ENCODE measurements around the gene PGGHG. TPM values are rescaled to one million over a fixed set of nuclear protein-coding genes. Genes with fewer than 3 reads are reported as not detected.
"Not testable (repeated sequence)": the region's sequence is repeated elsewhere in the genome, so short reads cannot be mapped to it uniquely, and the experiment has no call there.

PGGHG gene
- total RNA-seq, 1 experiment from 2014 or later: 9.5 TPM

DNA sequence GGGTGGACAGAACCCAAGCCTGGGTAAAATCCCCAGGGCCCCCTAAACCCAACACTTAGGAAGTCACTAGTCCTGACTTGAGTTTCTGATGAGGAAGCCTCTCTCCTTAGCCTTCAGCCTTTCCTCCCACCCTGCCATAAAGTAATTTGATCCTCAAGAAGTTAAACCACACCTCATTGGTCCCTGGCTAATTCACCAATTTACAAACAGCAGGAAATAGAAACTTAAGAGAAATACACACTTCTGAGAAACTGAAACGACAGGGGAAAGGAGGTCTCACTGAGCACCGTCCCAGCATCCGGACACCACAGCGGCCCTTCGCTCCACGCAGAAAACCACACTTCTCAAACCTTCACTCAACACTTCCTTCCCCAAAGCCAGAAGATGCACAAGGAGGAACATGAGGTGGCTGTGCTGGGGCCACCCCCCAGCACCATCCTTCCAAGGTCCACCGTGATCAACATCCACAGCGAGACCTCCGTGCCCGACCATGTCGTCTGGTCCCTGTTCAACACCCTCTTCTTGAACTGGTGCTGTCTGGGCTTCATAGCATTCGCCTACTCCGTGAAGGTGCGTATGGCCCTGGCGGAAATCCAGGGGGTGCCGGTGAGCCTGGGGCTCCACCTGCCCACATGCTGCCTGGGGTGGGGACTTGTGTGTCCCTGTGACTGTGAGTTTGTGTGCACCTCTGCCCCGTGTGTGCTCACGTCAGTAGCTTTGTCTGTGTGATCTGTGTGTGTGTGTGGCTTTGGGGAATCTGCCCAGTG, 25.0 kb downstream of the PGGHG start, which contains the start of gene IFITM1:
TSS of gene IFITM1 (plus strand) at position 254 of the 767 bp plus-strand sequence. CDS start at position 385, 131 bp downstream.
- CTCF ChIA-PET: no interaction called here
- no peak for DNase-seq
- Mint-ChIP-seq H3K27me3 (ENCODE audit: unreplicated experiment) (peaks cover 66% of the 10 kb centered on the region), H3K27ac (ENCODE audit: unreplicated experiment) (no peak within 1 kb of the TSS), H3K4me1 (ENCODE audit: low read depth, unreplicated experiment) (peaks cover 20% of the 10 kb centered on the region), H3K36me3 (ENCODE audit: insufficient read depth, unreplicated experiment) (no peaks in the 10 kb centered on the region), H3K4me3 (ENCODE audit: low read depth, unreplicated experiment) (peak within 1 kb of the TSS; percentile 66), H3K9me3 (ENCODE audit: low read depth, unreplicated experiment) (no peaks in the 10 kb centered on the region)
- intact Hi-C loops (cut with micrococcal nuclease; ENCODE audit: unreplicated experiment): no loop called here
- BruUV-seq (replicated peaks): TSS peak; percentile 95
- TF ChIP-seq, protein P1, sequence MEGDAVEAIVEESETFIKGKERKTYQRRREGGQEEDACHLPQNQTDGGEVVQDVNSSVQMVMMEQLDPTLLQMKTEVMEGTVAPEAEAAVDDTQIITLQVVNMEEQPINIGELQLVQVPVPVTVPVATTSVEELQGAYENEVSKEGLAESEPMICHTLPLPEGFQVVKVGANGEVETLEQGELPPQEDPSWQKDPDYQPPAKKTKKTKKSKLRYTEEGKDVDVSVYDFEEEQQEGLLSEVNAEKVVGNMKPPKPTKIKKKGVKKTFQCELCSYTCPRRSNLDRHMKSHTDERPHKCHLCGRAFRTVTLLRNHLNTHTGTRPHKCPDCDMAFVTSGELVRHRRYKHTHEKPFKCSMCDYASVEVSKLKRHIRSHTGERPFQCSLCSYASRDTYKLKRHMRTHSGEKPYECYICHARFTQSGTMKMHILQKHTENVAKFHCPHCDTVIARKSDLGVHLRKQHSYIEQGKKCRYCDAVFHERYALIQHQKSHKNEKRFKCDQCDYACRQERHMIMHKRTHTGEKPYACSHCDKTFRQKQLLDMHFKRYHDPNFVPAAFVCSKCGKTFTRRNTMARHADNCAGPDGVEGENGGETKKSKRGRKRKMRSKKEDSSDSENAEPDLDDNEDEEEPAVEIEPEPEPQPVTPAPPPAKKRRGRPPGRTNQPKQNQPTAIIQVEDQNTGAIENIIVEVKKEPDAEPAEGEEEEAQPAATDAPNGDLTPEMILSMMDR (IDR thresholded peaks at IDR 0.05; ENCODE audit: unreplicated experiment): no peak

DNA sequence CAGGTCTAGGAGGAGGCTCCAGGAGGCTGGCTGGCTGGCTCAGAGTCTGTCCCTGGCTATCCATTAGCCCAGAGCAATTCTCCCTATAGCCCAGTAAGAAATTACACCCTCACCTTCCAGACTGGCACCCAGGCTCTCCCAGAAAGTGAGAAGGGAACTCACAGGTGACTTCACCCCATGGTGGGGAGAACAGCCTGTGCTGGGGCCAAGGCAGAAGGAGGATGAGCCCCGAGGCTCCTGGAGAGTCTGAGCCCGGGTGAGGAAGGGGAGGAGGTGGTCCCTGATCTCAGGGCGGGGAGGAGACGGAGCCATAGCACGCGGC, 25.6 kb downstream of the PGGHG start:
- Mint-ChIP-seq H3K27me3 (ENCODE audit: unreplicated experiment) (peaks cover 60% of the 10 kb centered on the region), H3K4me3 (ENCODE audit: low read depth, unreplicated experiment) (peak overlapping the region; percentile 66), H3K4me1 (ENCODE audit: low read depth, unreplicated experiment) (peaks cover 18% of the 10 kb centered on the region)
- H3K27ac Mint-ChIP-seq (ENCODE audit: unreplicated experiment); intact Hi-C loops (cut with micrococcal nuclease; ENCODE audit: unreplicated experiment); BruUV-seq (replicated peaks); CTCF ChIA-PET; DNase-seq; H3K9me3 Mint-ChIP-seq (ENCODE audit: low read depth, unreplicated experiment); H3K36me3 Mint-ChIP-seq (ENCODE audit: insufficient read depth, unreplicated experiment): not testable (repeated sequence)

DNA sequence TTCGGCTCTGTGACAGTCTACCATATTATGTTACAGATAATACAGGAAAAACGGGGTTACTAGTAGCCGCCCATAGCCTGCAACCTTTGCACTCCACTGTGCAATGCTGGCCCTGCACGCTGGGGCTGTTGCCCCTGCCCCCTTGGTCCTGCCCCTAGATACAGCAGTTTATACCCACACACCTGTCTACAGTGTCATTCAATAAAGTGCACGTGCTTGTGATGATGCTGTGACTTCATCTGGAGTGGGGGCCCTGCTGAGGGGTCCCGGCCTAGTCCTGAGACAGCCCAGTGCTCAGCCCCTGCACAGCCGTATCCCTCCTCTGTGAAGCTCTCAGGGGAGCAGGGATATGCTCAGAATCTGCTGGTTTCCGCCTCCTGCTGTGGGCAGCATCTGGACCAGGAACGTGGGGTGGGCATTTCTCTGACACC, 26.1 kb downstream of the PGGHG start:
- H3K27ac Mint-ChIP-seq (ENCODE audit: unreplicated experiment): no peak overlapping the region

DNA sequence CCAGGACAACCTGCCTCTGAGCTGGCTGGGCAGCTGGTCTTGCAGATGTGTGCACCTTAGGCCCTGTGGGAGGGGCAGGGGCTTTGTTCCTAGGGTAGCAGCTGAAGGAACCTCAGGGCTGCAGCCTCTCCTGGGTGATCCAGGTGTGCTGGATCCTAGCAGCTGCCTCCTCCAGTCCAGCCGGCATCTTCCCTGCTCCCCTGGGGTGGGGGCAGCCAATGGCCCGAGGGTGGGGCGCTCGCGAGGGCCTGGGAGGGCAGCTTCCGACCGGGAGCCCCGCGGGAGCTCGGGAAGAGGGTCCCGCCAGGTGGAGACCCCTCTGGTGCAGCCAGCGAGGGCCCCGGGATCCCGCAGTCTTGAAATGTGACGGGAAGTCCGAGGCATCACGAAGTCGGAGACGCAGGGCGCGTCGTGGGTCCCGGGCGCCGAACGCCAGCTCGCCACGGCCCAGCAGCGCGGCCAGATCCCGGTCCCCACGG, 26.6 kb downstream of the PGGHG start:
- Mint-ChIP-seq H3K4me1 (ENCODE audit: low read depth, unreplicated experiment) (peaks cover 23% of the 10 kb centered on the region), H3K36me3 (ENCODE audit: insufficient read depth, unreplicated experiment) (peaks cover 10% of the 10 kb centered on the region), H3K27ac (ENCODE audit: unreplicated experiment) (no peak overlapping the region), H3K4me3 (ENCODE audit: low read depth, unreplicated experiment) (no peak overlapping the region), H3K9me3 (ENCODE audit: low read depth, unreplicated experiment) (no peaks in the 10 kb centered on the region), H3K27me3 (ENCODE audit: unreplicated experiment) (peaks cover 53% of the 10 kb centered on the region)
- no TSS peak for BruUV-seq (replicated peaks)
- DNase-seq: no peak
- TF ChIP-seq, protein P1 (IDR thresholded peaks at IDR 0.05; ENCODE audit: unreplicated experiment): no peak
- intact Hi-C loops (cut with micrococcal nuclease; ENCODE audit: unreplicated experiment): no loop called here
- CTCF ChIA-PET: no interaction called here

More for the DNA sequence above, 26.1 kb downstream of the PGGHG start:
- Mint-ChIP-seq H3K4me1 (ENCODE audit: low read depth, unreplicated experiment) (peaks cover 18% of the 10 kb centered on the region), H3K4me3 (ENCODE audit: low read depth, unreplicated experiment) (no peak overlapping the region), H3K36me3 (ENCODE audit: insufficient read depth, unreplicated experiment) (peaks cover 6% of the 10 kb centered on the region), H3K9me3 (ENCODE audit: low read depth, unreplicated experiment) (no peaks in the 10 kb centered on the region), H3K27me3 (ENCODE audit: unreplicated experiment) (peaks cover 55% of the 10 kb centered on the region)
- intact Hi-C loops (cut with micrococcal nuclease; ENCODE audit: unreplicated experiment): no loop called here
- BruUV-seq (replicated peaks): no TSS peak
- no peak for DNase-seq
- TF ChIP-seq, protein P1 (IDR thresholded peaks at IDR 0.05; ENCODE audit: unreplicated experiment): no peak
- CTCF ChIA-PET: no interaction called here

All from Calu3 (cell line).